GM19438 (cell line): ENCODE data around the gene FIGLA.

ENCODE experiments used
- ATAC-seq: cut with Tn5 transposase; IDR thresholded peaks from one replicate; pipeline ENCODE4 v1.9.1; 2021; ENCODE audit warnings: low read depth; ENCODE audit not compliant: unreplicated experiment

The FIGLA gene, protein sequence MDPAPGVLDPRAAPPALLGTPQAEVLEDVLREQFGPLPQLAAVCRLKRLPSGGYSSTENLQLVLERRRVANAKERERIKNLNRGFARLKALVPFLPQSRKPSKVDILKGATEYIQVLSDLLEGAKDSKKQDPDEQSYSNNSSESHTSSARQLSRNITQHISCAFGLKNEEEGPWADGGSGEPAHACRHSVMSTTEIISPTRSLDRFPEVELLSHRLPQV

GRCh38 chr2:70790136-70790828, at the start of gene FIGLA:
Gene FIGLA (minus strand): TSS chr2:70790643. CDS start chr2:70790638, 5 bp downstream.
- ATAC-seq = no peak

- ATAC-seq = no peak
Measured at GRCh38 chr2:70837980-70838925, 47.8 kb upstream of the FIGLA start.

- ATAC-seq = no peak
Measured at GRCh38 chr2:70835643-70836042, 45.2 kb upstream of the FIGLA start, which contains the start of gene CD207. Gene CD207 (minus strand): TSS chr2:70835816. CDS start chr2:70835776, 40 bp downstream.

- no peak for ATAC-seq
Measured at GRCh38 chr2:70834881-70835280, 44.4 kb upstream of the FIGLA start.

- no peak for ATAC-seq
Measured at GRCh38 chr2:70834106-70834505, 43.7 kb upstream of the FIGLA start.

DNA sequence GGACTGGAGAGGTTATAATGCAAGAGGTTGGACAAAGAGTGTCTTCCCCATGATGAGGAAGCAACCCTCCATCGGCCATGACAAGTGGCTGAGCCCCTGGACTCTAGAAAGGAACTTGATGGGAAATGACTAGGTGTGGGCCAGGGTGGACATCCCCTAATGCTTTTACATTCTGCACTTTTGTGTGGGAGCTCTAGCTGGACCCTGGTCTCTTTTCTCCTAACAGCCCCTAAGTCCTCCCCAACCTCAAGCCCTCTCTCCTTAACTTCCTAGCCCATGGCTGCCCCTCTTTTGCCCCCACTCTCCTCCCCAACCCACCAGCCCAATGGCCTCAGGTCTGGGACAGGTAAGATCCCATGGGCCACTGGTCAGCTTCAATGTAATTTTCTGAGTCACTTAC, 42.8 kb upstream of the FIGLA start:
- no peak for ATAC-seq

GRCh38 chr2:70832386-70832785, 41.9 kb upstream of the FIGLA start:
- no peak for ATAC-seq

GRCh38 chr2:70831861-70832260, 41.4 kb upstream of the FIGLA start:
- no peak for ATAC-seq

DNA sequence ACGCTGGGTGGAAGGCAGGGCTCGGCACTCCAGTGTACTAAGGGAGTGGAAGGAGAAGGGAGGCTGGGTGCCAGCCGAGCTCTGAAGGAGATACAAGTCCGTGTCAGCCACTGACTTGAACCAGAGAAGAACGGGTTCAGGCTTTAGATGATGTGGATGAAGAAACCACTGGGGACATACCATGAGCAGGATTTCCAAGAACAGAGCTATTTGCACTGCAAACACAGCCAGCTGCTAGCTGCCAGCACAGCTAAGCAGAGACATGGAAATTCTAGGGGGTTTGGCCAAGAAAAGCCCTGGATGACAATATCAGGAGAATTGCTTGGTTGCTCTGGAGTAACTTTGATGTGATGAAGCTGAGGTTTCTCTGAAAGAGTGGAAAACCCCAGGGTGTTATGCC, 39.9 kb upstream of the FIGLA start:
- ATAC-seq = no peak

GRCh38 chr2:70829916-70830315, 39.5 kb upstream of the FIGLA start:
- ATAC-seq = no peak

GRCh38 chr2:70828914-70829824, 38.7 kb upstream of the FIGLA start:
- no peak for ATAC-seq

DNA sequence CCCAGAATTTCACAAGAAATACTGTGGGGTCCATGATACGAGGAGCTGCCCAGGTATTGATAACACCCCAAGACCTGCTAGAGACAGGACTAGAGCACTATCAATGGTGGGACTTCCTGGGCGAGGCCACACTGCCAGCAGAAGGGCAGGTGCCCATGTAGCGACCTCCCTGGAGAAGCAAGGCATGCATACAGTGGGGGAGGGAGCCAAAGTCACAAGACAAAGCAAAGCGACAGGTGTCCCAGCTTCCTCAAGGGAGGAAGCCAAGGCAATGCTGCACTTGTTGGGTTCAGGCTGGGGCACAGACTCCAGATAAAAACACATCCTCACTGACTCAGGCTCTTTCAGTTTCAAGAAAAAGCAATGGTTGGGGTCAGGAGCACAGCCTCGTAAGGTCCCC, 37.7 kb upstream of the FIGLA start:
- ATAC-seq = no peak

DNA sequence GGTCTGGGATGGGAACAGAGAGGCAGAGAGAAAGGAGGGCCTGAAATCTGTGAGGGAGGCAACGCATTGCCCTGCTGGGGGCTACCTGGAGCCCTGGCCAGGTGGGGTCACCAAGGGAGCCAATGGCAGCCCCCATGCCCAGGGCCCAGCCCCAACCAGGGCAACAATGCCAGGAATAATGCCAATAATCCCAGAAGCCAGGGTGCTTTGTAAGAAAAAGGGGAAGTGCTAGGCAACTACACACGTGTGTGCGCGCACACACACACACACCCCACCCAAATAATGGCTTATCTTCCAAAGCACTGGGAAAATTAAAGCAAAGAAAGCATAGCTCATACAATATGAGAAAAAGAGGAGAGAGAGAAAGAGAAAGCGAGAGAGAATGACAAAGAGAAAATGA, 36.9 kb upstream of the FIGLA start:
- no peak for ATAC-seq

DNA sequence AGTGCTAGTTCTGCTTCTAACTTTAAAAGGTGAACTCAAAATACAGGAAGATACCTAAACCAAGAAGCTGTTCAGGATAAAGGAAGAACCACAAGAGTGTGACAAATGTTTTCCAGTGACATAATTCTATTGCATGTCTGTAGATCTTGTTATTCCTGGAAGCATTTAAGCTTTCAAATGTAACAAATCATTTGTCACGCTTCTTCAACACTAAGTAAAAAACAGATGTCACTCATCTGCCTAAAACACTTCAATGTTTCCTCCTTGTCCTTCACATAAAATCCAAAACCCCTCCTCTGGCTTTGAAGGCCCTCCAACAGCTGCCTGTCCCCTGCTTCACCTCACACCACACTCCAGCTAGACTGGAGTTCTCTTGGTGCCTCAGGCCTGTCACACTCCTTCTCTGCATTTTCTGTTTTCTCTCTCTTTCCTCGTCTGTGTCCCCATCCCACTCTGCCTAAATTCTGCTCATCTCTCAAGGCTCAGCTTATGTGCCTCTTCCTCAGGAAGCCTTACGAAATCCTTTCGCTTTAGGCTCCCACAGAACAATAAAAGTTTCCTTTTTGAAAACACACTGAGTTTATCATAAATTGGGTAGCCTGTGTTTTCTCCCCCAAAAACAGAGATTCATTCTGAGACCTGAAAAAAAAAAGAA, 36.4 kb upstream of the FIGLA start:
- ATAC-seq = no peak

- no peak for ATAC-seq
Measured at GRCh38 chr2:70823249-70823648, 32.8 kb upstream of the FIGLA start.

DNA sequence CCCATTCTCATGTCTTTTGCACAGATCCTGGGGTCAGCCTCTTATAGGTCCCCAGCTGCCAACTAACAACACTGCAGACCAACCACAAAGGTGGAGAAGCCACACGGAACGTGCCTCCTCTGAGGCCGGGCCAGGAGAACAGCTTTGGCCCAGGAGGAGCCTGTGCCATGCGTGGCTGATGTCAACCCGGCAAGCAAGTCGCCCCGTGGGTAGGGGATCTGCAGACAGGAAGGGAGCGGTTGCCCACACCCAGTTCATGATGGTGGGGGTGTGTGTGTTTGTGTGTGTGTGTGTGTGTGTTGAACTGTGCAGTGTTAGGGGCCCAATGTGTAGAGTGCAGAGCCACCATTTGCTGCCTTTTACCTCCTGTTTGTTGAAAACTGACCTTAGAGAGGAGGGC, 32.4 kb upstream of the FIGLA start:
- ATAC-seq = no peak

GRCh38 chr2:70820499-70820898, 30.1 kb upstream of the FIGLA start, which contains the start of gene CLEC4F:
Gene CLEC4F (minus strand): TSS chr2:70820599. CDS start chr2:70820523, 76 bp downstream.
- ATAC-seq = no peak

DNA sequence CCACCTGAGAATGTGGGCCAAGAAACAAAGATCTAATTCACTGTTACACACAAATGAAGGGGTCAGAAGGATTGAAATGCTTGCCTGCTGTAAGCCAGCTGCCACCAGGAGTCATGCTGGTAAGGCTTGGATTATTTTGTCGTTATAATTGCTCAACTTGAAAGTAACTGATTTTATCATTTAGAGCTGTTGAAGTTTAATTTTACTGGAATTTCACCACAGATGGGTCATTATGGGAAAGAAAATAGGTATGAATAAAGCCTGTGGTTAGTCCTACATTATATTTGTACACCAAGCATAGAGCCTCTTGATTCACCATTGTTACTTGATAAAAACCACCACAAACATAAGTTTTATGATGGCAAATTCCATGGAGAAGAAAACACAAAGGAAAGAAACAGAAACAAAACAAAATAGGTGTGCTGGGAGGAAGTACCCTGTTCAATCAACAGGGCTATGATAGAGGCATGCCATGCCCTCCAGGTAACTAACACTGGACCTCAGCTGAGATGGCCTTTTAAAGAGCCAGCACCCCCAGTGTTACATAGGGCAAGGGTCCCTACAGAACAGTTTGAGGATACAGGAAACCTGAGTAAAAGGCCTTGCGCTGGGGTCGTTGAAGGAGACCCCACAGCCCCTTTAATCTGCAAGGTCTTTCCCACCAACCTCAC, 27.0 kb upstream of the FIGLA start:
- ATAC-seq = no peak

GRCh38 chr2:70816726-70817125, 26.3 kb upstream of the FIGLA start:
- ATAC-seq = no peak
